ENCODE measurements around the gene ELMOD3. TPM values are rescaled to one million over a fixed set of nuclear protein-coding genes. Genes with fewer than 3 reads are reported as not detected.
"Not testable (repeated sequence)": the region's sequence is repeated elsewhere in the genome, so short reads cannot be mapped to it uniquely, and the experiment has no call there.

Gene ELMOD3
- total RNA-seq, 1 experiment from 2014 or later: 10.3 TPM

- Mint-ChIP-seq H3K4me1 (ENCODE audit: low read depth, unreplicated experiment) (peaks cover 7% of the 10 kb centered on the region), H3K27ac (ENCODE audit: unreplicated experiment) (no peak overlapping the region), H3K27me3 (ENCODE audit: insufficient read depth, unreplicated experiment) (no peaks in the 10 kb centered on the region), H3K4me3 (ENCODE audit: unreplicated experiment) (no peak overlapping the region), H3K9me3 (ENCODE audit: unreplicated experiment) (no peaks in the 10 kb centered on the region), H3K36me3 (ENCODE audit: insufficient read depth, unreplicated experiment) (peaks cover 64% of the 10 kb centered on the region)
- H3K9me3 ChIP-seq: no peaks in the 10 kb centered on the region
- no peaks in the 10 kb centered on the region for H3K27me3 ChIP-seq (replicated peaks; ENCODE audit: control insufficient read depth, insufficient read depth, low read length)
- H3K36me3 ChIP-seq (ENCODE audit: control insufficient read depth, insufficient read depth, low read length): peaks cover 4% of the 10 kb centered on the region
- CTCF ChIA-PET: interaction anchor here (0.7 kb wide), 1 partner anchor 233 kb away, joined by 3 read pairs; no protein-coding TSS in a partner anchor
- TF ChIP-seq, protein P1, sequence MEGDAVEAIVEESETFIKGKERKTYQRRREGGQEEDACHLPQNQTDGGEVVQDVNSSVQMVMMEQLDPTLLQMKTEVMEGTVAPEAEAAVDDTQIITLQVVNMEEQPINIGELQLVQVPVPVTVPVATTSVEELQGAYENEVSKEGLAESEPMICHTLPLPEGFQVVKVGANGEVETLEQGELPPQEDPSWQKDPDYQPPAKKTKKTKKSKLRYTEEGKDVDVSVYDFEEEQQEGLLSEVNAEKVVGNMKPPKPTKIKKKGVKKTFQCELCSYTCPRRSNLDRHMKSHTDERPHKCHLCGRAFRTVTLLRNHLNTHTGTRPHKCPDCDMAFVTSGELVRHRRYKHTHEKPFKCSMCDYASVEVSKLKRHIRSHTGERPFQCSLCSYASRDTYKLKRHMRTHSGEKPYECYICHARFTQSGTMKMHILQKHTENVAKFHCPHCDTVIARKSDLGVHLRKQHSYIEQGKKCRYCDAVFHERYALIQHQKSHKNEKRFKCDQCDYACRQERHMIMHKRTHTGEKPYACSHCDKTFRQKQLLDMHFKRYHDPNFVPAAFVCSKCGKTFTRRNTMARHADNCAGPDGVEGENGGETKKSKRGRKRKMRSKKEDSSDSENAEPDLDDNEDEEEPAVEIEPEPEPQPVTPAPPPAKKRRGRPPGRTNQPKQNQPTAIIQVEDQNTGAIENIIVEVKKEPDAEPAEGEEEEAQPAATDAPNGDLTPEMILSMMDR (IDR thresholded peaks at IDR 0.05; ENCODE audit: insufficient read depth in 1 of 2, low read depth in 1 of 2, low read length in 1 of 2, severe bottlenecking in 1 of 2, unreplicated experiment in 1 of 2): no peak
- TSS peak; percentile 2 for BruUV-seq (replicated peaks)
- intact Hi-C loops (cut with micrococcal nuclease; ENCODE audit: unreplicated experiment): no loop called here
- POLR2A ChIA-PET: interaction anchor here (0.7 kb wide), 2 partner anchors 9 to 24 kb away, joined by 3 to 4 read pairs; no protein-coding TSS in a partner anchor
- no peak for DNase-seq
- H3K4me1 ChIP-seq: no peaks in the 10 kb centered on the region
- no peak overlapping the region for H3K4me3 ChIP-seq (ENCODE audit: low read depth, low read length)
Observed at GRCh38 chr2:85318222-85319074, 36.1 kb upstream of the ELMOD3 start.

- Mint-ChIP-seq H3K36me3 (ENCODE audit: insufficient read depth, unreplicated experiment) (peaks cover 78% of the 10 kb centered on the region), H3K9me3 (ENCODE audit: unreplicated experiment) (no peaks in the 10 kb centered on the region), H3K27me3 (ENCODE audit: insufficient read depth, unreplicated experiment) (no peaks in the 10 kb centered on the region), H3K4me1 (ENCODE audit: low read depth, unreplicated experiment) (peaks cover 10% of the 10 kb centered on the region), H3K27ac (ENCODE audit: unreplicated experiment) (no peak overlapping the region), H3K4me3 (ENCODE audit: unreplicated experiment) (no peak overlapping the region)
- H3K4me3 ChIP-seq (ENCODE audit: low read depth, low read length): no peak overlapping the region
- TF ChIP-seq, protein P1 (IDR thresholded peaks at IDR 0.05; ENCODE audit: insufficient read depth in 1 of 2, low read depth in 1 of 2, low read length in 1 of 2, severe bottlenecking in 1 of 2, unreplicated experiment in 1 of 2): no peak
- ChIA-PET CTCF (no interaction called here), POLR2A (interaction anchor here (0.5 to 0.7 kb wide), 2 partner anchors 242 to 278 kb away, joined by 3 read pairs; partner anchors contain the start of gene GGCX)
- H3K27me3 ChIP-seq (replicated peaks; ENCODE audit: control insufficient read depth, insufficient read depth, low read length): no peaks in the 10 kb centered on the region
- no peak for DNase-seq
- no TSS peak for BruUV-seq (replicated peaks)
- H3K9me3 ChIP-seq: no peaks in the 10 kb centered on the region
- H3K36me3 ChIP-seq (ENCODE audit: control insufficient read depth, insufficient read depth, low read length): peaks cover 8% of the 10 kb centered on the region
- H3K4me1 ChIP-seq: peaks cover 6% of the 10 kb centered on the region
- intact Hi-C loops (cut with micrococcal nuclease; ENCODE audit: unreplicated experiment): no loop called here
Observed at GRCh38 chr2:85319796-85320195, 34.8 kb upstream of the ELMOD3 start.

GRCh38 chr2:85323351-85323987, 31.1 kb upstream of the ELMOD3 start:
- H3K27ac Mint-ChIP-seq (ENCODE audit: unreplicated experiment): no peak overlapping the region
- peaks cover 8% of the 10 kb centered on the region for H3K36me3 ChIP-seq (ENCODE audit: control insufficient read depth, insufficient read depth, low read length)
- H3K9me3 Mint-ChIP-seq (ENCODE audit: unreplicated experiment): no peaks in the 10 kb centered on the region
- H3K4me1 Mint-ChIP-seq (ENCODE audit: low read depth, unreplicated experiment): peaks cover 29% of the 10 kb centered on the region
- ChIA-PET POLR2A (interaction anchor here (0.6 kb wide), 1 partner anchor 110 kb away, joined by 4 read pairs; no protein-coding TSS in a partner anchor), CTCF (no interaction called here)
- DNase-seq: no peak
- H3K36me3 Mint-ChIP-seq (ENCODE audit: insufficient read depth, unreplicated experiment): peaks cover 84% of the 10 kb centered on the region
- no peak overlapping the region for H3K4me3 Mint-ChIP-seq (ENCODE audit: unreplicated experiment)
- no peaks in the 10 kb centered on the region for H3K27me3 Mint-ChIP-seq (ENCODE audit: insufficient read depth, unreplicated experiment)
- no peak overlapping the region for H3K4me3 ChIP-seq (ENCODE audit: low read depth, low read length)
- TF ChIP-seq, protein P1 (IDR thresholded peaks at IDR 0.05; ENCODE audit: insufficient read depth in 1 of 2, low read depth in 1 of 2, low read length in 1 of 2, severe bottlenecking in 1 of 2, unreplicated experiment in 1 of 2): no peak
- H3K27me3 ChIP-seq (replicated peaks; ENCODE audit: control insufficient read depth, insufficient read depth, low read length): no peaks in the 10 kb centered on the region
- no peaks in the 10 kb centered on the region for H3K9me3 ChIP-seq
- BruUV-seq (replicated peaks): no TSS peak
- peaks cover 25% of the 10 kb centered on the region for H3K4me1 ChIP-seq
- intact Hi-C loops (cut with micrococcal nuclease; ENCODE audit: unreplicated experiment): no loop called here

DNA sequence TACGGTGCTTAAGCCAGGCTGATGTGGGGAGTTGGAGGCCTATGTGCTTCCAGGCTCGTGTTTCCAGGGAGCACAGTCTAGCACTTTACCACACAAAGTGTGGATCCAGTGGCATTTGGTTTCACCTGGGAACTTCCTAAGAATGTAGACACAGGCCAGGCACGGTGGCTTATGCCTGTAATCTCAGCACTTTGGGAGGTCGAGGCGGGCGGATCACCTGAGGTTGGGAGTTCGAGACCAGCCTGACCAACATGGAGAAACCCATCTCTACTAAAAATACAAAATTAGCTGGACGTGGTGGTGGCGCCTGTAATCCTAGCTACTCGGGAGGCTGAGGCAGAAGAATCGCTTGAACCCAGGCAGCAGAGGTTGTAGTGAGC, 30.6 kb upstream of the ELMOD3 start:
- DNase-seq; CTCF ChIA-PET; H3K27me3 ChIP-seq (replicated peaks; ENCODE audit: control insufficient read depth, insufficient read depth, low read length); H3K9me3 Mint-ChIP-seq (ENCODE audit: unreplicated experiment); H3K27me3 Mint-ChIP-seq (ENCODE audit: insufficient read depth, unreplicated experiment); H3K27ac Mint-ChIP-seq (ENCODE audit: unreplicated experiment); H3K4me3 ChIP-seq (ENCODE audit: low read depth, low read length); H3K36me3 ChIP-seq (ENCODE audit: control insufficient read depth, insufficient read depth, low read length); H3K9me3 ChIP-seq; H3K4me3 Mint-ChIP-seq (ENCODE audit: unreplicated experiment); BruUV-seq (replicated peaks): not testable (repeated sequence)
- Mint-ChIP-seq H3K36me3 (ENCODE audit: insufficient read depth, unreplicated experiment) (peaks cover 79% of the 10 kb centered on the region), H3K4me1 (ENCODE audit: low read depth, unreplicated experiment) (peaks cover 29% of the 10 kb centered on the region)
- H3K4me1 ChIP-seq: peaks cover 25% of the 10 kb centered on the region
- intact Hi-C loops (cut with micrococcal nuclease; ENCODE audit: unreplicated experiment): loop anchor here (2.0 kb wide), 2 partner anchors 65 to 97 kb away; no protein-coding TSS in a partner anchor
- POLR2A ChIA-PET: interaction anchor here (0.6 to 0.7 kb wide), 2 partner anchors 111 to 370 kb away, joined by 4 to 6 read pairs; partner anchors contain the start of gene GNLY

Data from Caco-2 (cell line).